Activated CD4-positive, alpha-beta T cell treated with anti-CD3 and anti-CD28 coated beads, Interleukin-2, amount 10 ng/mL, durations not matched to agents 24 days and 14 days (primary cell): ENCODE data around the gene MTMR2. TPM values are rescaled to one million over a fixed set of nuclear protein-coding genes. Genes with fewer than 3 reads are reported as not detected.

Experiments
- DNase-seq: peaks from one replicate; pipeline ENCODE4 v3.0.0; 2022
- H3K27ac Mint-ChIP-seq: one replicate; pipeline ENCODE4 v1.8.0; 2022; ENCODE audit warnings: mild to moderate bottlenecking, mixed read lengths
- H3K27me3 Mint-ChIP-seq: one replicate; pipeline ENCODE4 v1.8.0; 2022; ENCODE audit warnings: mixed read lengths
- H3K36me3 Mint-ChIP-seq: one replicate; pipeline ENCODE4 v1.8.0; 2022; ENCODE audit warnings: low read depth, mild to moderate bottlenecking, mixed read lengths
- H3K4me1 Mint-ChIP-seq: one replicate; pipeline ENCODE4 v1.8.0; 2021; ENCODE audit warnings: mixed read lengths
- H3K4me3 Mint-ChIP-seq: one replicate; pipeline ENCODE4 v1.8.0; 2022; ENCODE audit warnings: mild to moderate bottlenecking, moderate library complexity, mixed read lengths
- H3K9me3 Mint-ChIP-seq: one replicate; pipeline ENCODE4 v1.8.0; 2021; ENCODE audit warnings: mixed read lengths
- intact Hi-C: fragments of 100-400 bp; cut with micrococcal nuclease; formaldehyde crosslinking; loops from one replicate; pipeline ENCODE4 v1.15.1; 2023
- total RNA-seq: library from RNA; stranded (reverse); gene quantifications from 2 replicates; pipeline ENCODE4 v1.2.3, GENCODE V29; 2022

The MTMR2 gene
- 37.5 and 38.4 TPM in 2 replicates for total RNA-seq

DNA sequence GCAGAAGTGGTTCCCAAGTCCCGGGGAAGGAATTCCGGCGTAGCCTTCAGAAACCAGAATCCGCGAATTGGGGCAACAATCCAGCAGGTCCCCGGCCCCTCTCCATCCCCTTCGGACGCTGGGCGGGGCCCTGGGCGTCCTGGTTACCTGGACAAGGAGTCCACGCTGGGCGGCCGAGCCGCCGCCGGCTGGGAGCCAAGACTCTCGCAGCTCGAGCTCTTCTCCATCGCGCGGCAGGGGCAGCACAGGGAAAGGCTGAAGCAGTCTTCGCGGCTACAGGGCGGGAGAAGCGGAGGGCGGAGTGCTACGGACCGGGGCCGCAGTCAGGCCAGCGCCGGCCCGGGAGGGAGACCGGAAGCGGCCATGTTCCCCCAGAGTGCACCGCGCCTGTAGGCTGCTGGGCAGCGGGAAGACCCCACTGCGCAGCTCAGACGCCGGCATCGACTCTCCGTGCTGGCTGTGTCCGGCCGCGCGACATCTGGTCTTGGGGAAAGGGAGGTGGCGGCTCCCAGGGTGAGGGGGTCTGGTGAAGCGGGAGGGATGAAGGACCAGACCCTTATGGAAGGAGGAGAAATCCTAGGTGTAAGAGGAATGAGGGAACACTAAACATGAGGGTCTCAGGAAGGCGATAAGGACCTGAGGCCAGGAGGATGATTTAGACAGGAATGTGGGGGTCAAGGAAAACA, at the start of gene MTMR2:
MTMR2 (minus strand) TSS at position 380 of the 686 bp plus-strand sequence; CDS start at position 227, 153 bp downstream.
- Mint-ChIP-seq H3K4me3 (peak within 1 kb of the TSS; percentile 99), H3K27ac (peak within 1 kb of the TSS; percentile 96), H3K36me3 (no peaks in the 10 kb centered on the region), H3K9me3 (no peaks in the 10 kb centered on the region), H3K4me1 (peaks cover 24% of the 10 kb centered on the region), H3K27me3 (peaks cover 12% of the 10 kb centered on the region)
- intact Hi-C loops: loop anchor here (1.0 to 10.0 kb wide), 5 partner anchors 88 to 1772 kb away; partner anchors contain the start of genes JRKL and MAML2
- peak; percentile 86 for DNase-seq

DNA sequence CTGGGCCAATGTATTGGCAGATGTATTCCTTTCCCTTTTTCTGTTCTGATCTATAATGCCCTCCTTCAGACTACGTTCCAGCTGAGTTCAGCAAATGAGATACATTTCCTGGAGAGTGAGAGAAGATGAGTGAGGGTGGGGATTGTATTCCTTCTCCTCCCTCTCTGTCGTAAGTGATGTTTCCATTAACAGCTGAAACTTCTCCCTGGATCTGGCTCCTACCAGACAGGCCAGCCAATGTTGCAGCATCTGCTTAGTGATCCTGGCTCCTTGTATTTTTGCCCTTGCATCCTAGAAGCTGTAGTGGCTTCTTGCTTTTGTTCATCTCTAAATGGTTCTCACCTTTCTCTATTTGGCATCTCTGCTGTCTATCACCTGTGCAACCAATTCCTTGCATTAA, 48.2 kb upstream of the MTMR2 start:
- H3K27me3 Mint-ChIP-seq: peaks cover 2% of the 10 kb centered on the region
- intact Hi-C loops: no loop called here
- H3K4me1 Mint-ChIP-seq: no peaks in the 10 kb centered on the region
- DNase-seq: peak; percentile 34
- peaks cover 2% of the 10 kb centered on the region for H3K36me3 Mint-ChIP-seq
- H3K27ac Mint-ChIP-seq: no peak overlapping the region
- H3K4me3 Mint-ChIP-seq: no peak overlapping the region
- no peaks in the 10 kb centered on the region for H3K9me3 Mint-ChIP-seq

DNA sequence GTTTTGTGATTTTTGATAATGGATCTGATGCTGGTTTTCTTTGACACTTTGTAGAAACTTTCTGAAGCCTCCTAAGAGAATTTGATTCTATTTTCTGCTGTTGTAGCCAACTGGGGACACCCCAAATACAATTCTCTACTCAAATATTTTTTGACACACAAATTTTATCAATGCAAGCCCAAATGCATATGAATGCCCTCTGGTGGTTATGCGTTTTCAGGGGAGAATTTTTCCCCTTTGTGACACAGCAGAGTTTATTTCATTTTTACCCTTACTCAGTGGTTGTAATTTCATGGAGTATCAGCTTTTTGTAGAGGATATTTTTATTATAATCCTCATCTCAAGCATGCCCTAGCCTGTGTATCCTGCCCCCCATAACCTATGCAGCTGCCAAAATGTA, 44.7 kb upstream of the MTMR2 start:
- H3K36me3 Mint-ChIP-seq: no peaks in the 10 kb centered on the region
- H3K27ac Mint-ChIP-seq: no peak overlapping the region
- DNase-seq: no peak
- peaks cover 2% of the 10 kb centered on the region for H3K27me3 Mint-ChIP-seq
- H3K4me1 Mint-ChIP-seq: no peaks in the 10 kb centered on the region
- no peaks in the 10 kb centered on the region for H3K9me3 Mint-ChIP-seq
- no peak overlapping the region for H3K4me3 Mint-ChIP-seq
- intact Hi-C loops: no loop called here

DNA sequence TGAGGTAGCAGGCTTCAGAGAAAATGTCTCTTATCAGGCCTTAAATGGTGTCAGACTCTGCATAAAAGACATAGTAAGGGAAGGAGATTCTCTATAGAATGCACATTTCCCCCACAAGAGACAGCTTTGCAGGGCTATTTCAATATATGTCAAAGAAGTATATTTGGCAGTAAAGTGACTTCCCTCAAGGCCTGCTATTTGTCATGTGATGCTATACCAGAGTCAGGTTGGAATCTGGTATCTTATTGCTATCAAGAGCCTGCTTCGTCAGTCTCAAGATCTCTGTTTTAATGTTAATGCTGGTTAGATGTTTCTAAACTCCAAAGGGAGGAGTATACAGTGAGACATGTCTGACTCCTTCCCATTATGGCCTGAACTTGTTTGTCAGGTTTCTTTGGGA, 40.4 kb upstream of the MTMR2 start:
- no peaks in the 10 kb centered on the region for H3K9me3 Mint-ChIP-seq
- intact Hi-C loops: no loop called here
- H3K27ac Mint-ChIP-seq: no peak overlapping the region
- H3K4me1 Mint-ChIP-seq: no peaks in the 10 kb centered on the region
- no peak for DNase-seq
- H3K27me3 Mint-ChIP-seq: peaks cover 5% of the 10 kb centered on the region
- no peaks in the 10 kb centered on the region for H3K36me3 Mint-ChIP-seq
- no peak overlapping the region for H3K4me3 Mint-ChIP-seq

GRCh38 chr11:95961758-95962157, 37.9 kb upstream of the MTMR2 start:
- Mint-ChIP-seq H3K36me3 (no peaks in the 10 kb centered on the region), H3K4me1 (no peaks in the 10 kb centered on the region), H3K27me3 (peaks cover 5% of the 10 kb centered on the region), H3K27ac (no peak overlapping the region), H3K4me3 (no peak overlapping the region), H3K9me3 (no peaks in the 10 kb centered on the region)
- DNase-seq: no peak
- intact Hi-C loops: no loop called here

DNA sequence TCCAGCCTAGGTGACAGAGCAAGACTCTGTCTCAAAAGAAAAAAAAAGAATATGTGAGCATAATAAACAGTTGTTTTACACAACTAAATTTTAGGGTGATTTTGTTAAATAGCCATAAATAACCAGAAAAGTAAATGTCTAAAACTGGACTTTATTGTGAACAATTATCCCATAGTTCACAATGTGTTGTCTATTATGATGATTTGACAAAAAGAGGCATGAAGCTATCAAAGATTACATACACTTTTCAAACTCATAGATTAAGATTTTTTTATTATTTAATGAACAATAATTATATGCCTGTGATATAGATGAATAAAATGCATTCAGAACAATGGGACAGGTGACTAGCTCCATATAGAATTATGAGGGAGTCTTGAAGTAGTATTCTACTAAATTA, 27.0 kb upstream of the MTMR2 start:
- H3K4me1 Mint-ChIP-seq: no peaks in the 10 kb centered on the region
- H3K4me3 Mint-ChIP-seq: no peak overlapping the region
- H3K27ac Mint-ChIP-seq: no peak overlapping the region
- H3K36me3 Mint-ChIP-seq: no peaks in the 10 kb centered on the region
- H3K27me3 Mint-ChIP-seq: no peaks in the 10 kb centered on the region
- intact Hi-C loops: no loop called here
- H3K9me3 Mint-ChIP-seq: peaks cover 21% of the 10 kb centered on the region
- DNase-seq: no peak

GRCh38 chr11:95948637-95949036, 24.7 kb upstream of the MTMR2 start:
- no peak for DNase-seq
- Mint-ChIP-seq H3K4me3 (no peak overlapping the region), H3K4me1 (no peaks in the 10 kb centered on the region), H3K27ac (no peak overlapping the region), H3K9me3 (peaks cover 21% of the 10 kb centered on the region), H3K36me3 (no peaks in the 10 kb centered on the region), H3K27me3 (no peaks in the 10 kb centered on the region)
- intact Hi-C loops: no loop called here

GRCh38 chr11:95944623-95945022, 20.7 kb upstream of the MTMR2 start:
- DNase-seq: no peak
- intact Hi-C loops: no loop called here
- no peaks in the 10 kb centered on the region for H3K36me3 Mint-ChIP-seq
- no peaks in the 10 kb centered on the region for H3K4me1 Mint-ChIP-seq
- no peak overlapping the region for H3K4me3 Mint-ChIP-seq
- no peak overlapping the region for H3K27ac Mint-ChIP-seq
- peaks cover 21% of the 10 kb centered on the region for H3K9me3 Mint-ChIP-seq
- no peaks in the 10 kb centered on the region for H3K27me3 Mint-ChIP-seq

DNA sequence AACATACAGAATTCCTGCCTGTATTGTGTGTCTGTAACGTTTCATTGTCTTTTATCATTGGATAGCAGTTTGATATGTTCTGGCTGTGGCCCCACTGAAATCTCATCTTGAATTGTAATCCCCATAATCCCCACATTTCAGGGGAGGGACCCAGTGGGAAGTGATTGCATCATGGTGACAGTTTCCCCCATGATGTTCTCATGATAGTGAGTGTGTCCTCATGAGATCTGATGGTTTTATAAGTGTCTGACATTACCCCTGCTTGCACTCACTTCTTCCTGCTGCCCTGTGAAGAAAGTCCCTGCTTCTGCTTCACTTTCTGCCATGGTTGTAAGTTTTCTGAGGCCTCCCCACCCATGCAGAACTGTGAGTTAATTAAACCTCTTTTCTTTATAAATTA, 19.6 kb upstream of the MTMR2 start:
- intact Hi-C loops: no loop called here
- DNase-seq: no peak
- Mint-ChIP-seq H3K4me1 (no peaks in the 10 kb centered on the region), H3K36me3 (no peaks in the 10 kb centered on the region), H3K27me3 (no peaks in the 10 kb centered on the region), H3K9me3 (peaks cover 15% of the 10 kb centered on the region), H3K4me3 (no peak overlapping the region), H3K27ac (no peak overlapping the region)

- no peak overlapping the region for H3K4me3 Mint-ChIP-seq
- H3K27me3 Mint-ChIP-seq: no peaks in the 10 kb centered on the region
- no peaks in the 10 kb centered on the region for H3K9me3 Mint-ChIP-seq
- no peak overlapping the region for H3K27ac Mint-ChIP-seq
- H3K4me1 Mint-ChIP-seq: no peaks in the 10 kb centered on the region
- DNase-seq: no peak
- no peaks in the 10 kb centered on the region for H3K36me3 Mint-ChIP-seq
- intact Hi-C loops: no loop called here
Measured at GRCh38 chr11:95939091-95939490, 15.2 kb upstream of the MTMR2 start.

GRCh38 chr11:95937358-95937757, 13.5 kb upstream of the MTMR2 start:
- Mint-ChIP-seq H3K9me3 (peaks cover 4% of the 10 kb centered on the region), H3K27ac (no peak overlapping the region), H3K27me3 (peaks cover 2% of the 10 kb centered on the region), H3K36me3 (no peaks in the 10 kb centered on the region), H3K4me1 (no peaks in the 10 kb centered on the region), H3K4me3 (no peak overlapping the region)
- DNase-seq: no peak
- intact Hi-C loops: no loop called here

GRCh38 chr11:95933594-95933993, 9.7 kb upstream of the MTMR2 start:
- Mint-ChIP-seq H3K27me3 (peaks cover 8% of the 10 kb centered on the region), H3K9me3 (peaks cover 18% of the 10 kb centered on the region), H3K4me1 (no peaks in the 10 kb centered on the region), H3K4me3 (no peak overlapping the region), H3K36me3 (peaks cover 2% of the 10 kb centered on the region), H3K27ac (no peak overlapping the region)
- DNase-seq: no peak
- intact Hi-C loops: no loop called here

GRCh38 chr11:95931916-95932315, 8.0 kb upstream of the MTMR2 start:
- Mint-ChIP-seq H3K27me3 (peaks cover 14% of the 10 kb centered on the region), H3K36me3 (peaks cover 2% of the 10 kb centered on the region), H3K4me3 (no peak overlapping the region), H3K9me3 (peaks cover 18% of the 10 kb centered on the region), H3K27ac (no peak overlapping the region), H3K4me1 (no peaks in the 10 kb centered on the region)
- DNase-seq: no peak
- intact Hi-C loops: no loop called here

DNA sequence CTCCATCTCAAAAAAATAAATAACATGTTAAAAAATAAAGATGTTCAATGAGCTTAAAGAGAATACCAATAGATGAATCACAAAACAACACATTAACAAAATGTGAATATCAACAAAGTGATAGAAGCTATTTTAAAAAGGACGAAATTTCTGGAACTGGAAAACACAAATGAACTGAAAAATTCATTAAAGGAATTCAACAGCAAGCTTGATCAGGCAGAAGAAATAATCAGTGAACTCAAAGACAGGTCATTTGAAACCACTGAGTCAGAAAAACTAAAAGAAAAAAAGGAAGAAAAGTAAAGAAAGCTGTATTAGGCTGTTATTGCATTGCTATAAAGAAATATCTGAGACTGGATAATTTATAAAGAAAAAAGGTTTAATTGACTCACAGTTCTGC, 7.0 kb upstream of the MTMR2 start:
- H3K36me3 Mint-ChIP-seq: peaks cover 2% of the 10 kb centered on the region
- H3K9me3 Mint-ChIP-seq: peaks cover 18% of the 10 kb centered on the region
- intact Hi-C loops: no loop called here
- peaks cover 20% of the 10 kb centered on the region for H3K27me3 Mint-ChIP-seq
- H3K4me1 Mint-ChIP-seq: no peaks in the 10 kb centered on the region
- no peak overlapping the region for H3K4me3 Mint-ChIP-seq
- no peak overlapping the region for H3K27ac Mint-ChIP-seq
- DNase-seq: no peak

- Mint-ChIP-seq H3K36me3 (peaks cover 2% of the 10 kb centered on the region), H3K4me1 (peaks cover 24% of the 10 kb centered on the region), H3K27me3 (peaks cover 18% of the 10 kb centered on the region), H3K9me3 (peaks cover 14% of the 10 kb centered on the region), H3K27ac (no peak overlapping the region), H3K4me3 (no peak overlapping the region)
- intact Hi-C loops: loop anchor here (10.0 kb wide), 1 partner anchor 418 kb away; the partner anchor contains the start of gene MAML2
- DNase-seq: no peak
Measured at GRCh38 chr11:95926726-95927125, 2.8 kb upstream of the MTMR2 start.
